ENCODE measurements around the gene OR4B1.

Gene OR4B1

GRCh38 chr11:48261600-48261999 is 45.0 kb downstream of the OR4B1 start:
- no peak for DNase-seq (ENCODE audit: low read depth)

GRCh38 chr11:48263423-48263911 is 46.9 kb downstream of the OR4B1 start, which contains the start of gene OR4X1:
TSS of gene OR4X1 (plus strand) at chr11:48263861. CDS start at chr11:48263861, 0 bp downstream.
- DNase-seq (ENCODE audit: low read depth): no peak

All from EH (cell line).